Stimulated activated CD4-positive, alpha-beta T cell treated with anti-CD3 and anti-CD28 coated beads, TNF-alpha, amount 100 ng/mL, for 4 hours (primary cell): ENCODE measurements around the gene TSPO.
"Not testable (repeated sequence)": the region's sequence is repeated elsewhere in the genome, so short reads cannot be mapped to it uniquely, and the experiment has no call there.

Experiments
- DNase-seq, 3 experiments: peaks; one replicate each; pipeline ENCODE4 v3.0.0-alpha.2; 2020; ENCODE audit warnings: low read depth in 3 of 3

TSPO gene

GRCh38 chr22:43151251-43152002 is at the start of gene TSPO:
Gene TSPO (plus strand): TSS chr22:43151559. CDS start chr22:43159239, 7,680 bp downstream.
- DNase-seq = peak; percentile 43 to 53 (median 48)

DNA sequence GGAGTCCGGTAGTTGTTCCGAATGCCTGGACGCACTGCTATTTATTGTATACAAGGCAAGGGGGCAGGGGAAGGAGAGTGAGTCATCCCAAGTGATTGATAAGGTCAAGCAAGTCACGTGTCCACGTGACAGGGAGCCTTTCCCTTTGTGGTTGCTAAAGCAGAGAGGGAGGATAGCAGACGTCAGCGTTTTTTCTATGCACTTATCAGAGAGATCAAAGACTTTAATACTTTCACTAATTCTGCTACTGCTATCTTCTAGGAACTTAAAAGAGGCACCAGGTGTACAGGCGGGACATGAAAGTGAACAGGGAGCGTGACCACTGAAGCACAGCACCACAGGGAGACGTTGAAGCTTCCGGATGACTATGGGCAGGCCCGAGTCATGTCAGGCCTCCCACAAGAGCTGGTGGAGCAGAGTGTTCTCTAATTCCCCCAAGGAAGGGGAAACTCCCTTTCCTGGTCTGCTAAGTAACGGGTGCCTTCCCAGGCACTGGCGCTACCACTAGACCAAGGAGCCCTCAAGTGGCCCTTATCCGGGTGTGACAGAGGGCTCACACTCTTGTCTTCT is 47.2 kb upstream of the TSPO start:
- not testable (repeated sequence) for DNase-seq

GRCh38 chr22:43104950-43105349 is 46.4 kb upstream of the TSPO start:
- not testable (repeated sequence) for DNase-seq

- no peak for DNase-seq
These were observed 45.1 kb upstream of the TSPO start for GRCh38 chr22:43106302-43106701.

- DNase-seq = no peak
These were observed 41.8 kb upstream of the TSPO start for GRCh38 chr22:43109511-43109910.

DNA sequence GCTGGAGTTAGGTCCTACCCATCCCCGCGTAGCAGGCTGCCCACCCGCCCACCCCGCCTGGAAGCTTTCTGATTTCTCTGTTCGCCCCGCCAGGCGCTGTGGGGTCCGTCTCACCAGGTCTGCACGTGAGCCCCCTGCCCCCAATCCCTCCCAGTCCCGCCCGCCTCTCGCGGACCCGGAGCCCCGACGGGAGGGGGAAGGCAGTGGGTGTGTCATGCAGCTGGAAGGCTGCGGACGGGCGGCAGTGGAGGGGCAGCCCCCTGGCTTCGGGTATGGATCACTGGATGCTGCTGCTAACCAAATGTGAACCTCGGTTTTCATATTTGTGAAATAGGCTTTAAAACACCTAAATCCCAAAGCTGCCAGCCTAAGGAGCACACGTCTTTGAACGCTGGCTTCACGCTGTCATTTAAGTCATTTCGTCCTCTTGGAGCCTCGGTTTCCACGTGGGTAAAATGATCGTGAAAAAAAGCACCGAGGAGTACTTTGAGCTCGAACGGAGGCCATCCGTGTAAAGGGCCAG is 41.4 kb upstream of the TSPO start:
- no peak for DNase-seq

DNA sequence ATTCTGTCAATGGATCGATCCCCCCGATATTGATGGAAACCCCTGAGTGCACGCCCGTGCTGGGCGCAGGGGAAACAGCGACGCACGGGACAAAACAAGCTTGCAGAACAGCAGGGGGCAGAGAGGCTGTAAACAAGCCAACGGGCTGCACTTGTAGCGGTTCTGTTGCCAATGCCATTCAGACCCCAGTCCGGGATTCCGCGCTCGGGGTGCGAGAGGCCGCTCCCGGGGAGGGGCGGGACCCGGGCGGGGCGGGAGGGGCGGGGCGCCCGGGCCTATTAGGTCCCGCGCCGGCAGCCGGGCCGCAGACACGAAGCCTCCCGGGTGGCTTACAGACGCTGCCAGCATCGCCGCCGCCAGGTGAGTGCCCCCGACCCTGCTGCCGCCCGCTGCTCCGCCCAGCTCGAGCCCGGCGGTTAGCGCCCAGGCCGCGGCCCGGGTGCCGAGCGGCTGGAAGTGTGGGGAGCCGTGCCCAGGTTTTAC is 40.9 kb upstream of the TSPO start, which contains the start of gene BIK:
Gene BIK (plus strand): TSS at position 307 of the 483 bp plus-strand sequence. CDS start 13,273 bp downstream, outside the sequence.
- DNase-seq = peak in 2 of 3 experiments; percentile 16 to 18

- DNase-seq = peak in 2 of 3 experiments; percentile 19 to 40
These were observed 40.3 kb upstream of the TSPO start for GRCh38 chr22:43110927-43111623.

GRCh38 chr22:43113526-43114251 is 37.7 kb upstream of the TSPO start:
- DNase-seq = no peak

DNA sequence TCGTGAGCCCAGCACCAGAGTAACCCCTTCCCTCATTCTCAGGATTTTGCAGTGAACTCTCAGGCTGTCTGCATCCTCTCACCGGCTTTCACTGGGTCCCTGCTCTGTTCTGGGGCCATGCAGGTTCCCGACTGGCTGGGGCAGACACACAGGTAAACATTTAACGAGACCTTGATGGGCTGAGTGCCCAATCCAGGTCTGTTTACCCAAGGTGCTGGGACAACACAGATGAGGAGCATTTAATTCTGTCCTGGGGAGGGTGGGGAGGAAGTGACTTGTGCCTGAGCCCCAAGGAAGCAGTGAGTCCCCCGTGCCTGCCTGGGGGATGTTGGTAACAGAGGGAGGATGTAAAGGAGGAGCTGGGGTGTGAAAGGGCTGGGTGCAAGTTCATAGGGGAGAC is 36.4 kb upstream of the TSPO start:
- no peak for DNase-seq

DNA sequence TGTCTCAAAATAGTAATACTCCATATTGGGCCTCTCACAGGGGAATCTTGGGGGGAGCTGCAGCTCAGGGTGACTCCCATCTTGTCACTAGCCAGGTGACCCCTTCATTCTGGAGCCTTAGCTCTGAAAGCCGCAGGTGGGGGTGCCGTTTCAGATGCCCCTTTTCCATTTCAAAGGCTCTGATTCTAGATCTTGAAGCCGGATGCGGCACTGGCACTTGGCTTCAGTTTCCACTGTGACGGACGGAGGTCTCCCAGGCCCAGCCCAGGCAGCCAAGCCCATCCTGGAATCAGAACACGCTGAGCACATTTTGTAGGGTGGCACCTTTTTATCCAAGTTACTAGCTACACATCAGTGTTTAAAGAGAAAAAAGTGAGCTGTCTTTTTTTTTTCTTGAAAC is 34.4 kb upstream of the TSPO start:
- DNase-seq = no peak

DNA sequence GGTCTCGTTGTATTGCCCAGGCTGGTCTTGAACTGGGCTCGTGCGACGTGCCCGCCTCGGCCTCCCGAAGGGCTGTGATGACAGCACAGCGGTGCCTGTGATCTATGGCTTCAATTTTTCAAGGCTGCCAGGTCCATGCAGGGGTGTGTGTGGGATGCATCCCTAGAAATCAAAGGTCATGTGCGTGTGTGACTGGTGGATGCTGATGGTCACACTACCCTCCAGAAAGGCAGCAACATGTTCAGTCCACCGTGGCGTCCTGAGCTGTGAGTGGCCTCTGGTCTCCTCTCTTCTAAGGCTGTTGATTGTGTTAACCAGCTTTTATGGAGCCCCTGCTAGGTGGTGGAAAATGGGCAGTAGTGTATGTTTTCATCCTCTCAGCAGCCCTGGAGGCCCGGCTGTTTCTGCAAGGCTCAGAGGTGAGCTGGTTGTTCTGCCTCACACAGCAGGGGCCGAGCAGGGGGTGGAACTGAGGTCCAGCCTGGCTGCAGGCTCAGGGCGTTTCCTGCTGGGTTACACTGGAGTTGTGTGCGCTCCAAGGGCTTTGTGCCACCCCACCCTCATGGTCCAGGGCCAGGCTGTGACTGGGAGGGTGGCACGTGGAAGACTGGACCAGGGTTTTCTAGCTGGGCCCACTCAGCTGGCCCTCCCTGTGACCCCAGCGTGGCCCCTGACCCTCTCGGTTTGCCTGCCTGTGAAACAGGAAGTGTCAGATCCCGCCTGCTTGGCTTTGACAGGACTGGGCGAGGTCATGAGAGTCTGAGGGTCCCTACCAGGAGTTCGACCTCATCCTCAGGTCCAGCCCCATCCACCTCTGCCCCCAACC is 33.1 kb upstream of the TSPO start:
- no peak for DNase-seq

DNA sequence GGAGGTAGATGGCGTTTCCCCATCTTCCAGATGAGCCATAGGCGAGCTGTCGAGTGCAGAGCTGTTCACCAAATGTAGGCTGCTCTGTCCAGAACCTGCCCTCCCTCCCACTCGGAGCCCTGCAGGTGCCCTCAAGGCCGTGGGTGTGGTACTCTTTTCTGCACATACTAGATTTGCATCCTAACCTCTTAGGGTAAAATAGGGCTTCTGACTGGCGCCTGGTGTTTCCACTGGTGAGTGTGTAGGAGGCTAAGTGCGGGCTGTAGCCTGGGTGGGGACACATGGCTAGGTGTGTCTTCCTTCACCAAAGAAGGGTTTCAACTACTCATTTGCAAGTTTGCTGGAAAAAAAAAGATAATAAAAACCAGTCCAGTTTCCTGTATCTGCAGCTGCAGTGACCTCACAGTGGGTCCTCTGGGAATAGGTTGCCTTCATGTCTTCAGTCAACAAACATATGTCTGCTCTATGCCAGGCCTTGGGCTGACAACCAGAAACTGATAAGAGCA is 32.4 kb upstream of the TSPO start:
- no peak for DNase-seq

DNA sequence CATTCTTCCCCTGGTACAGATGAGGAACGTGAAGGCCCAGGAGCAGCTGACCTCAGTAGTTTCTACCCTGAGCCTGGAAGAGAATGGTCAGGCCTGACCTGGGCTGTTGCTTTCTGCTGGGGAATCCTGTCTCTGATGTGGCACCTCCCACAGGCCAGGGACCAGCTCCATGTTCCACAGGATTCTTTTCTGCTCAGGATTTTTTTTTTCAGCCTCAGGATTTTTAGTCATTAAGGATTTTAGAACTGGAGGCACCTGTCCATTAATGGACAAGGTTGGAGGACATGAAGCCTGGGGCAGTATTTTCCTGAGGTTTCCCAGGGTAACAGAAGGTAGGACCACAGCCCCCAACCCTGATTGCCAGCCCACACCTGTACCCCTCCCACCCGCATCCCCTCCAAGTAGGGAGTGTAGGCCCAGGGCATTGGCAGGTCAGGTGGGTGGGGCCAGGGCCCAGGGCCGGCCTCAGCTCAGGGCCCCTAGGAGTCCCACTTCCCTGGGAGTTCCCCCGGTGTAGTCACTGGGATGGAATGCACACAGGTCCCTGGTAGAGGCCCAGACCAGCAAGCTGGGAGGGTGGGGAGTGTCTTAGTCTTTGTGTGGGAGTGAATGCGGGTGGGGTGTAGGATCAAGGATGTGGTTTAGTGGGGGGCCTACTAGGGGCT is 24.7 kb upstream of the TSPO start:
- no peak for DNase-seq

DNA sequence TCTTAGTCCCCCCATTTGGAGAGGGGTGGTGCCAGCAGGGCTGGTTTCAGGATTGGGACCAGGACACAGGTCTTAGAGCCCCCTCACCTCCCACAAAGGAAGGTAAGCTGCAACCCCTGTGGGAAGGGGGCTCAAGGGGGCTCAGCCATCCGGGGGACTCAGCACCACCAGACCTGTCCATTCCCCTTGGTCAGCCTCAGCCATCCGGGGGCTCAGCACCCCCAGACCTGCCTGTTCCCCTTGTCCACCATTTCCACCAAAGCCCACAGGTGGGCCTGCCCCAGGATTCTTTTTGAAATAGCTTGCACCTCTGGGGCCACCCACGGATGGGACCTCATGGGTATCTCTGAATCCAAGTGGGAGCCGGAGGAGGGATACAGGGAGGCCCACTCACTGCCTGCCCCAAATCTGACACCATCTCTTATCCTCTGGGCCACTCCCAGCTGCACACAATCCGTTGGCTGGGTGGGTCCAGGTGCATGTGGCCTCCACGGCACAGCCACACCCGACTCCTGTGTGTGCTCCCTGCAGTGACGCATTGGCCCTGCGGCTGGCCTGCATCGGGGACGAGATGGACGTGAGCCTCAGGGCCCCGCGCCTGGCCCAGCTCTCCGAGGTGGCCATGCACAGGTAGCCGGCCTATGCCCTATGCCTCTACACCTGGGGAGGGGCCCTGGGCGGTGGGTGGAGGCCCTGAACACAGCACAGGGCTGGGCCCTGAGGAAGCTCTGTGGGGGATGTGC is 24.0 kb upstream of the TSPO start:
- DNase-seq = no peak

DNA sequence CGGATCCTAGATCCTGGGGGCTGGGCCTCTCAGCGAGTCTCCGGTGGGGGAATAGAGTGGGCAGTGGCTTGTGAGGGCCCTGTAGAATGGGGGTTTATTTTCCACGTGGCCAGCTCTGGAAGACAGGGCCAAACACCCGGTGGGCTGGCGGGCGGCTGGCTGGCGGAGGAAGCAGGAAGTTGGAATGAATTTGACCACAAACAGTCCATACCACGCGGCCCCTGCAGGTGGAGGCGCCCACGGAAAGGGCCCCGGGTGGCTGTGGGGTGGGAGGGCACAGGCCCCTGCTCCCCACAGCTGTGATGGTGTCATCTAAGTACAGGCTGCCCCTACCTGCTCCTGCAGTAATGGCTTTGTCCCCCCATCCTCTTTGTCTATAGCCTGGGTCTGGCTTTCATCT is 23.2 kb upstream of the TSPO start:
- DNase-seq = no peak

- no peak for DNase-seq
These were observed 22.4 kb upstream of the TSPO start for GRCh38 chr22:43128928-43129424.

DNA sequence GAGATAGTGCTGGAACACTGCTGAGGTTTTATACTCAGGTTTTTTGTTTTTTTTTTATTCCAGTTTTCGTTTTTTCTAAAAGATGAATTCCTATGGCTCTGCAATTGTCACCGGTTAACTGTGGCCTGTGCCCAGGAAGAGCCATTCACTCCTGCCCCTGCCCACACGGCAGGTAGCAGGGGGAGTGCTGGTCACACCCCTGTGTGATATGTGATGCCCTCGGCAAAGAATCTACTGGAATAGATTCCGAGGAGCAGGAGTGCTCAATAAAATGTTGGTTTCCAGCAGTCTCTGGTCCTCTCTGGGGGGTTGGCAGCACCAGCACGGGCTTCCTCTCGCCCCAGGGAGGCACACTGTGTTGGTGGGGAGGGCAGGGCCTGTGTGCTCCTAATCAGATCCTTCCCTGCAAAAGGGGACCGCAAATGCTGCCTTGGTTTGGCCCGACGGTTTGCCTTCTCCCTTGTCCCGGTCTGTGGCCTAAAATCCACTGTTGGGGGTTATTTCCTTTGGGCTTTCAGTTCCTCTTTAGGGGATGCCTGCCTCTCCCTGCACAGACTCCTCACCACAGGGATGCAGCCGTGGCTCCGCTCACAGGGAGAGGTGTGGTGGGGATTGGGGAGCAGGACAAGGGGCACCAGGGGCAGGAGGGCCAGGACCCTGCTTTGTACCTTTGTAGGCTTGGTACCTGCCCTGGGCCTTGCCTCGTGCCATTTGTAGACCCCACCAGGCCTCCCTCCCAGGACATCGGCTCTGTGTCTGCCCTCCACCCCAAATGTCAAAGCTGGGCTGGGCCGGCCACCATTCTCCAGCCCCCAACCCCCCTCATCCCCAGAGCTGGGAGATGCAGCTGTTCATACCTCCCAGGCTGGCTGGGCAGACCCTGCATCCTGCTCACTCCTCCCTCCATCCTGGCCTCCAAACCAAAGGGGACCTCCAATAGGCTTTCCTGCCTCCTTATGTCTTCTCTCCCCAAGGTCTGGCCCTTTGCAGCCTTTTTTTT is 21.6 kb upstream of the TSPO start:
- DNase-seq = no peak
